Hepatic stellate cell (primary cell): Measurements from ENCODE around the gene RABGAP1L.

Experiments used
- DNase-seq: peaks from one replicate; pipeline ENCODE4 v3.0.0; 2011; ENCODE audit warnings: low spot score

The RABGAP1L gene

GRCh38 chr1:174939775-174940545 lies 780.6 kb downstream of the RABGAP1L start:
- DNase-seq: no peak

- DNase-seq: no peak
Observed at GRCh38 chr1:174940646-174941175, 781.4 kb downstream of the RABGAP1L start.

DNA sequence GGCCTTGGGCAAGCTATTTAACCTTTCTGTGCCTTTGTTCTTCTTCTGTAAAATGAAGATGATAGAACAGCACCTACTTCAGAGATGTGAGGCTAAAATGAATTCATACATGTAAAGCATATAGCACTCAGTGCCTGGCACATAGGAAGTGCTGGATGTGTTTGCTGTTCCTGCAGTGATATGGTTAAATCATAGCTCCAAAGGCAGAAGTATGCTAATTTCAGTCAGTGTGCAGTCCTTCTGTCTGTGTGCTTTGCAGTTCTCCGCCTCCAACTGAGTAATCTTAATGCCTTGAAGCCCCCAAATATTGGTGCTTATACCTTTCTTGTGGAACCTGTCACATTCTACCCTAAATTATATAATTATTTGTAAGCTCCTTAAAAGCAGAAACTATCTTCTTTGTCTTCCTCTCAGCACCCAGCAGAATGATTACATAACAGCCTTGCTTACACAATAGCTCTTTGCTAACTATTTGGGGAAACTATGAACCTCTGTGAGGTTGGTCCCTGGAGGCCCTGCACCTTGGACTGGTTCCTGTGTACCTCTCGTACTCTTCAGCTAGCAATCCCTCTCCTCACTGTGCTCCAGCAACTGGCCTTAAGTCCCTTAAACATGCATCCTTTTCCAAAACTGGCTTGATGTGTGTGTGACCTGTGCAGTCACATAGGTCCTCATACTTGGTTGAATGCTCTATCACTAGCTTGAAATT lies 783.4 kb downstream of the RABGAP1L start:
- DNase-seq: no peak

GRCh38 chr1:174946031-174946430 lies 786.7 kb downstream of the RABGAP1L start:
- no peak for DNase-seq

GRCh38 chr1:174949061-174949460 lies 789.7 kb downstream of the RABGAP1L start:
- no peak for DNase-seq

DNA sequence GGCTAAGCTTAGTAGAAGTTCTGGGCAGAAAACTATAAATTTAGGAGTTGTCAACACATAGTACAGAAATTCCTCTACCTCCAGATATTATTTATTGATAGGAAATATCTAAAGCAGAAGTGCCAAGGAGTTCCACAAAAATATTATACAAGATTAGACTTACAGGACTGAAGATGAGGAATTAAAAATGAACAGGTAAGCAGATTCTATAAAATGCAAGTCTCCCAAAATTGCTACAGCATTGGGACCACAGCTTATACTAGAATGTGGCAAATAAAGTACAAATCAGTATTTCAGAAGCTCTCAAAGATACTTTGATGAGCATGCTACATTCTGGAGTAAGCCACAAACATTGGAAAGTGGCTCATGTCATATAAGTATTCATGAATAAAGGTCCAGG lies 790.3 kb downstream of the RABGAP1L start:
- no peak for DNase-seq

DNA sequence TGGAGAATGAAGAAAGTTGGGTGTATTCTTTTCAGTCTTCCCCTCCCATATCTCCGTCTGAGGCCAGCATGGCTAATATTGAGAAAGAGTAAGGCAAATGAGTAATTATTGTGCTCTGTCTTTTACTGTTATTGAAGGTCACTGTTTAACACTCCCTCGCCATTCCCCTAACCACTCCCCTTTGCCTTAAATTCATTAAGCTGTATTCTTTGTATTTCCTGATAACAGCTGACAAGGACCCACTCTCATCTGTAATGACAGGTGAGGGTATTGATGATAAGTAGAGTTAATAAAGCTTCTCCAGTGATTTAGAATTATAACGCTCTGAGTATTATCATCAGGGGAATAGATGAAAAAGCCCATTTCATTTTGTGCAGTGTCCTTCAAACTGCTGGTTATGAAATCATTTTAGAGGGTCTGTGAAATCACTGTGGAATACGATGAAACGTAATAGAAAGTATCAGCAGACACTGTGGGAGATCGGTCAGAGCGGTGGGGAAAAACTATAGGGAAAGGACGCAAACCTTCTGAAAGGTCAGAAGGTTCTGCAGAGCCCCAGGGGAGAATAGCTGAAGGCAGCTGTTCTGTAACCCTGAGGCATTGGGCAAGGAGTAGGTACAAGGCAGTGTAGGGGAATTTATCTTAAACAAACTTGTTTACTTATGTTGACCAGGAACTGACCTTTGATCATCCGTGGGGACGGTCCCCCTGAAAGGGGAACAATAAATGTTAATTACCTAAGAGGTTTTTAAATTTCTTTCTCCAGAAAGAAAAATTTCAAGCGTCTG lies 794.2 kb downstream of the RABGAP1L start:
- no peak for DNase-seq

GRCh38 chr1:174954073-174954460 lies 794.7 kb downstream of the RABGAP1L start:
- DNase-seq: no peak

DNA sequence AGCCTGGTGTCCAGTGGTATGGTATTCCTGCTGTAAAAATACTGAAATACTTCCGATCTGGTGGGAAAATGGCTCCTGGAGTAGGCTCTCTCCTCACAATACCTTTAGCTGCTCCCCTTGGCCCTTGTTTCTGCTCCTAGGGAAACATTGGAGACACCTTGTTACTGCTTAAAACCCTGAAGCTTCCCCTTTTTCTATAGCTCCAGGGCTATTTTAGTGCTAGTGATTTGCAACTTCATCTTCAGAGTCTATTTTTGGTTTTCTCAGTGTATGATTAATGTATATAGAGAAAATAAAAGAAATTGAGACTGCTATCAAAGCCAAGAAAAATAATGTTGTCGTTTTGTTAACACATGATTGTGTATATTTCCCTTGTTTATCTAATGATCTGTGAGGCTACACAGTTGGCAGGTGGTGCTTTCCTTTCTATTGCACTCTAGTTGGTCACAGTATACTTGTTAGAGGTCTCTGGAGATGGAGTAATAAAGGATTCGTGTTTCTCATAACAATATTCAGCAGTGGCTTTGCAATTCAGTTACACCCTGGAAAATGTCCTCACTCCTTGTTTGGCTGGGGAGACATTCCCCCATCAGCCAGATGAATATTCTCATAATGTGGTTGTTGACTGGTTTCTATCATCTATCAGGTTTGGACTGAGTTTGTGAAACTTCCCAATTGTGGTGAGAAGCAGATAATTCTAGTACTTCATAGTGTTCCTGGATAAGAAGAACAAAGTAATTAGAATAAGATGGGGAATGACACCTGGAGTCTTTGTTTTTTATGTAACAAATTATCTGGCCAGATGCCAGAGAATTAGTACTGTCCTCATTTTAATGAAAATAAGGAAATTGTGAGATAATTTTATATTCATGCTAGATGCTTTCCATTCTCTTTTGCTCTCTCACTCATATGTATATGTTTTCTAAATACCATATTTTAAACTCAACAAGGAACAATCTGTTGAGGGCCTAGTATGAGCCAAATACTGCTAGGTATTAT lies 795.6 kb downstream of the RABGAP1L start:
- no peak for DNase-seq

GRCh38 chr1:174956086-174956485 lies 796.8 kb downstream of the RABGAP1L start:
- DNase-seq: no peak

DNA sequence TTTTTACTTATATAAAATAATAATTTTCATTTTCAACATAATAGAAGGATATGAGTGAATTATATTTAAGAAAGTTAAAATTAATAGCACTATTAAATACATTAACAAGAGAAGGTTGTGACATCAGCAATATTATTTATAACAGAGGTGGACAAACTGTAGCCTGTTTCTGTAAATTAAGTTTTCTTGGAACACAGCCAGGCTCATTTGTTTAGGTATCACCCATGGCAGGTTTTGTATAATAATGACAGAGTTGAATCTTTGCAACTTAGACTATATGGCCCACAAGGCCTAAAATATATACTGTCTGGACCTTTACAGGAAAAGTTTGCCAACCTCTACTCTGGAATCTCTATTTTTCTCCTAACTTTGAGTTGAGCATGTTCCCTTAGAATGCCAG lies 797.7 kb downstream of the RABGAP1L start:
- DNase-seq: no peak

- DNase-seq: no peak
Observed at GRCh38 chr1:174957829-174958228, 798.5 kb downstream of the RABGAP1L start.

GRCh38 chr1:174958396-174958795 lies 799.1 kb downstream of the RABGAP1L start:
- no peak for DNase-seq

- no peak for DNase-seq
Observed at GRCh38 chr1:174960362-174960761, 801.0 kb downstream of the RABGAP1L start.

- DNase-seq: no peak
Observed at GRCh38 chr1:174963529-174964125, 804.3 kb downstream of the RABGAP1L start.

GRCh38 chr1:174964261-174964971 lies 805.1 kb downstream of the RABGAP1L start:
- DNase-seq: no peak

GRCh38 chr1:174964972-174965361 lies 805.6 kb downstream of the RABGAP1L start:
- DNase-seq: no peak

DNA sequence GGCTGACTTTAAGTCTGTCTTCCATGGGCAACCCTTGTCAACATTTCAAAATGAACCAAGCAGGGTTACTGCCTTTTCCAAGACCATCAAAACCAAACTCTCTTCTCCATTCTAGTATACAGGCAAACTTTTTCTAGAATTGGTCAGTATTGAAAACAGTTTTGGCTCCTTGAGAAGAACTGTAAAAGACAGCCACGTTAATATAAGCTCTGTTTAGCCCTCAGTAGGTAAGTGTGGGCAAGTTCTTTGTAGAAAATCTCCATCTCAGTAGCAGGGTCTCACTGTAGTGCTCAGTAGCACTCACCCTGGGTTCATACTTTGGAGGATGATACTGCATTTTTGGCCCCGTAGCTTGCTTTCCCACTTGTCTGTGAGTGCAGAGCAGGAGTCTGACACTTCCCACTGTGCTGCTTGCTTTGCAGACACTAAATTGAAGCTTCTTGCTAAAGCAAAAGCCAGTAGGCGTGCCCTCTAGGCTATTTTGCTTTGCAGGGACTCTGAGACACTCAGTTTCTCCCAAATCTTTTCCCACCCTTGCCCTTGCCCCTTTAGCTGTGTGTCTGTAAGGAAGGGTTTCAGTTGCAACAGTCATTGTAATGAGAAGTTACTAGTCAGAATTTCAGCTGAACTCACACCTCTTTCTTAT lies 806.2 kb downstream of the RABGAP1L start:
- no peak for DNase-seq

DNA sequence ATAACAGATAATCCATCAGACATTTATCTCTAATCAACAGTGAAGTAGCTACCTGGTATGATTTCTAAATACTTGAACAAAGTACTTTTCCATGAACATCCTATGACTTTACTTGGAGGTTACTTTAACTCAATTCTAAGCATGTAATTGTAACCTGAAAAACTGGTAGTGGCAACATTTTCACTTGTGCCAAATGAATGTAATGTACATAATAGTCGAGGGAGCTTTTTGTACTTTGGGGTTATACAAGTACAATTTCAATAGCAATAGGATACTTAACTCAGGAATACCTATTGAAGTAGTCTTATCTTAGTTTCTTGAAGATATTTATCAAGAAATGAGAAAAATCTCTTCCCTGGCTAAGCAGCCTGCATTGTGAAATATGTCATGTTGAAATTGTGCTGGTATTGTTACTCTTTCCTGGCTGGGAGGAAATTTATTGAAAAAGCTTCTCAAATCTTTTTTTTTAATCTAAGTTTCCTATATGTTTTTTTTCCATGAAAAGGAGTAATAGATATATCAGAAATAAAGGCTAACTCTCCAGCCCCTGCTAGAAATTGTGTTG lies 806.8 kb downstream of the RABGAP1L start:
- DNase-seq: no peak
